ENCODE measurements around the gene LAPTM5.

Gene LAPTM5

GRCh38 chr1:30727824-30728223 is 29.8 kb downstream of the LAPTM5 start:
- no peak for DNase-seq

- no peak for DNase-seq
These were observed 30.5 kb downstream of the LAPTM5 start for GRCh38 chr1:30726773-30727684.

DNA sequence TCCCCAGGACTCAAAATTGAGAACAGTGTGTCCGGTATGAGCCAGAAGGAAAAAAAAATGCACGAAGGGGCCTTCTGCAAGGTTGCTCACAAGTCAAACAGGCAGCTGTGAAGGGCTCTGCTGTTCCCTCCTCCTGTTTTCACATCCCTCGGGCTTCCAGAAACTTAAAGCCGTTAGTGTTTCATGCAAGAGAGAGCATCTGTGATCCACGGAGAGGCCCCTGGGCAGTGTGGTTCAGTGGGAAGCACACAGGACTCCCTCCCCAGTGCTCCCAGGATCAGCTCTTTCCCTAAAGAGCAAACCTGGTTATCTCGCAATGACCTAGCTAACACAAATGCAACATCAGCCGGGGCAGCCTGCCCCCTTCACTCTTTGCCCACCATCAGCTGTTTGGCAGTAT is 31.3 kb downstream of the LAPTM5 start:
- DNase-seq, result no peak

DNA sequence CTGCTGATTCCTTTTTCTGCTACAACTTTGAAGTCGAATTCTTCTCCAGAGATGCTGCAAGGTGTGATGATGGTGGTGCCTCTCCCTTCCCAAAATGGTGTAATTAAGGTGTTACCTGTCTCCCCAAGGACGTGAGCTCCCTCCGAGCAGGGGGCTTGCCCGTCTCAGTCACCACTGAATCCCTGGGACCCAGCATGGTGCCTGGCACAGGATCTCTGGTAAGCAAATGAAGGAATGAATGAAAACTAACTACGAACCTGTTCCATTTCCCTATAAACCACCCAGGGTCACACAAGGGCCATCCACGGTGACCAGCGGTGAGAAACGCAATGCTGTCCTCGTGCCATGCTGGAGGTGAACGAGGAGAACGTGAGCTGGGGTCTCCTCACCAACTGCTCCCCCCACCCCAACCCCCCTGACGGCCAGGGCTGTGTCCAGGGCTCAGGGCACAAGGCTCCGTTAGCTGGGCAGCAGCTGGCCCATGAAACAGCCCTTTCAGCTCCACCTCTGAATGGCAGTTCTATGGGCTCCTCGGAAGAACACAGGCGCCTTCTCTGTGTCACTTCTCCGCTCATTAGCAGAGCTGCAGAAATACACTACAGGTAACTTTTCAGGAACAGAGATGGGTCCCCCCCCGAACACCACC is 32.0 kb downstream of the LAPTM5 start:
- DNase-seq, result no peak

GRCh38 chr1:30724655-30725421 is 32.7 kb downstream of the LAPTM5 start:
- DNase-seq, result no peak

DNA sequence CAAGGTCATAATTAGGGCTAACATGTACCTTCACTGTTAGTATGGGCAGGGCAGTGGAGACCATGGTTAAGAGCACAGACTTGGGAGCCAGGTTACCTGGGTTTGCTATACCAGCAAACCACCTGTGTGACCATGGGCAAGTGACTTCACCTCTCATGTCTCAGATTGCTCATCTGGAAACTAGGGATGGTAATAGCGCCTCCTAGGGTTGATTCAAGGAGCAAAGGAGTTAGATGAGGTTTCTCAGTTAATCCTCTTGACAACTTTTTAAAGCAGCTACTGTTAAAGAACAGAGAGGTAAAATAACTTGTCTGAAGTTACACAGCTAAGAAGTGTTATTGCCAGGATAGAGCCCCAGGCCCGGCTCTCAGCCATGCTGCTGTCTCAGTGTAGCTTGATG is 33.4 kb downstream of the LAPTM5 start:
- no peak for DNase-seq

- DNase-seq, result no peak
These were observed 34.2 kb downstream of the LAPTM5 start, which contains the start of gene MATN1 for GRCh38 chr1:30723331-30723755. Gene MATN1 (minus strand): TSS chr1:30723585. CDS start chr1:30723551, 34 bp downstream.

GRCh38 chr1:30721812-30722537 is 35.6 kb downstream of the LAPTM5 start:
- no peak for DNase-seq

DNA sequence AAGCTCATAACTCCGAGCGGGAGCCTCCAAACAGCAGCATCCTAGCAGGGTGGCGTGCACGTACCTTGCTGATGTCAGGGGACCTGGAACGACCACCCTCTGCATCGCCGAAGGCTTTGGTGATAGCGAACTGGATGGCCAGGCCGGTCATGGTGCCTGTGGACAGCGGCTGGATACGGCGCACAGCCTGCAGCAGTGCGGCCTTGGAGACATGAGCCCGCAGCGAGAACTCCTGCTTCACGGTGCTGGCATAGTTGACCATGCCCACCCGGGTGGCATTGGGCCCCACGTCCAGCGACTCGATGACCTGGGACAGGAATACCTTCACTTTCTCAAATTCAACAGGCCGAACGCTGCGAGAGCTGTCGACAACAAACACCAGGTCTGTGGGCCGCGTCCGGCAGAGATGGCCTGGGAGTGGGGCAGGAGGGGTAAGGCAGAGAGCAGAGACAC is 36.2 kb downstream of the LAPTM5 start:
- no peak for DNase-seq

DNA sequence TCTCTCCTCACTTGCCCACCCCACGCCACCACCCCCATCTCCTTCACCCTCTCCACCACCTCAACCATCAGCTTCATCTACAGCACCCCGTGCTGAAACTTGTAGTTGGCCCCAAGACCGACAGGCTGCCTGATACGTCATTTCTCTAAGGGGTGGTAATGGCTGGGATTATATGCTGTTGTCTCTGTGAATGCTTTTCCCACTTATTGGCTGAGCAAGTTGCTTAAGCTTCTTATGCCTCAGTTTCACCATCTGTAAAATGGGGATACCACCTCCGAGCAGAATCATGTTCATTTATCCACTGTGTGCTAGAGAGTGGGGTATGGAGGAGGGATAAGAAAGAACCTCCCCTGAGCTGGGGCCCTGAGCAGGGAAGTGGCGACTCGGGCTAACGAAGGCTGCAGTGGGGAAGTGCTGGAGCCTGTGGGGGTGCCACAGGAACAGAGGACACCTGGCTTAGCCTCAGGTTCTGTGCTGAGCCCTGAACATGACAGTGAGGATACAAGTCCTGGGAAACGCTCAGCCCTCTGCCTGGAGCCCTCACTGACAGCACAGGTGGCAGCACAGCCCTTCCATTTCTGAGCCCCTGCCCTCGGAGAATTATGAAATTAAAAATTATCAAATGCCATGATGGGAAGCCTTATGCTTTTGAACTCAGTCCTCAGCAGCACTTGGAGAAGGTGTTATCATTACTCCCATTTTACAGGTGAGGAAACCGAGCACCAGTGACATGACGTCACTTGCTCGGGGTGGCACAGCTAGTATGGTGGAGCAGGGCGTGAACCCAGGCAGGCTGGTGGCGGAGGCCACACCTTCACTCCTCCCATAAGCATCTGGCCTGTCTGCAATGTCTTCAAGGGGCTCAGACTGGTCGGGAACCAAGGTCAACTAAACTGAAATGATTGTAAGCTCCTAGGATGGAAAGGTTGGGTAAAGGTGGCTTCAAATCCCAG is 37.0 kb downstream of the LAPTM5 start:
- DNase-seq, result no peak

GRCh38 chr1:30719406-30720270 is 37.9 kb downstream of the LAPTM5 start:
- DNase-seq, result peak in 1 of 2 donors; percentile 75

DNA sequence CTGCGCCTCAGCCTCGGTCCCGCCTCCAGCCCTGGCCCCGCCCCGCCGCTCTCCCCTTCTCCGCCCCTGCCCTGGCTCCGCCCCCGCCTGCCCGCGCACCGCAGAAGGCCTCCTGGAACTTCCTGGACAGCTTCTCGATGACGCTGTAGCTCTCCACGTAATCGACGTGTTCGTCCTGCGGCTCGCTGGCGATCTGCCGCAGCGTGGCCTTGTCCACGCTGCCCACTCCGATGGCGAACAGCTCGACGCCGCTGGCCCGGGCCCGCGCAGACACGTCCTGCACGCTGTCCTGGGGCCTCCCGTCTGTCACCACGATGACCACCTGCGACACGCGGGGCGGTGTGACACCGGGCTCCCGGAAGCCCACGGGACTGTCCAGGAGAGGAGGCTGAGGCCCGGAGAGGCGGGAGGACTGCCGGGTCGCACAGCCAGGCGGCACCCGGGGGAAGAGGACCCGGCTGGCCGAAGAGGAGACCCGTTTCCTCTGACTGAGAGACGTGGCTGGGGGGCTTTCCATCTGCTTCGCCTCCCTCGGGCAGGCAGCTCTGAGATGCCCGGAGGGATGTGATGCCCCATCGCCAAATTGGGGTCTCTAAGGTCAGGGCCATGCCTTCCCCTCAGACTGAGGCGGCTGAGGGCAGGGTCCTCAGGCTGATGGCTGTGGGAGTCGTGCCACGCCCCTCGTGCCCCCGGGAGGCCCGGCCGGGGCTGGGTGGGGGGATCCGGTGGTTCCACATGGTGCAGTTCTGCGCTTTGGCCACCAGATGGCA is 38.8 kb downstream of the LAPTM5 start:
- peak in 1 of 2 donors; percentile 84 for DNase-seq

DNA sequence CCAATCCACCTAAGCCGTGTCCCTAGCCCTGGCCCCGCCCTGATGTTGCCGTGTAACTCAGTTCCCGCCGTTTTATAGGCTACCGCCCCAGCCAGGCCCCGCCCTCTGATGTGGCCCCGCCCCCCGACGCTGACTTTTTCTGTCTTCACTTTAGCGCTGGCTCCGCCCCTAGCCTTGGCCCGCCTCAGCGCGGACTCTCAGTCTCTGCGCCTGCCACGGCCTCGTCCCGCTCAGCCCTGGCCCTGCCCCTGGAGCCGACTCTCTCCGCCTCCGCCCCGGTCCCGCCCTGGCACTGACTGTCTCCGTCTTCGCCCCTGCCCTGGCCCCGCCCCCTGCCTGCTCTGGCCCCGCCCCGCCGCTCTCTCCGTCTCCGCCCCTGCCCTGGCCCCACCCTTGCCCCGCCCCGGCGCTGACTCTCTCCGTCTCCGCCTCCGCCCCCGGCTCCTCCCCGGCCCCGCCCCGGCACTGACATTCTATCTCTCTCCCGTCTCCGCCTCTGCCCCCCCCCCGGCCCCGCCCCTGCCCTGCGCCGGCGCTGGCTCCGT is 39.4 kb downstream of the LAPTM5 start:
- peak; percentile 98 to 99 for DNase-seq

DNA sequence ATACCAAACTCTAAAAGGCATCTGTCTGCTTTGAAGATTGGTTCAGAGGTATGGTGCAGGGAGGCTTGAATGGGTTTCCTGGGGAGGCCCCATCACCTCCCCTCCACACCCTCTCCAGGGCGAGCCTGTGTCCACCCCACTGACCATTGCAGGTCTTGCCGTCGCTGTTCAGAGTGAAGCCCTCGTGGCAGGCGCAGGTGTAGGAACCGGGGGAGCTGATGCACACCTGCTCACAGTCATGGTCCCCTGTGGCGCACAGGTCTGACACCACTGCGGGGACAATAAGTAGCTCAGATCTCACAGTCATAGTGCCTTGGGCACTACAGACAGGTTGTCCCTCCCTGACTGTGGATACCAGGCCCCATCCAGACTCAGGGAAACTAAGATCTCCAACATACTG is 40.9 kb downstream of the LAPTM5 start:
- DNase-seq, result no peak

DNA sequence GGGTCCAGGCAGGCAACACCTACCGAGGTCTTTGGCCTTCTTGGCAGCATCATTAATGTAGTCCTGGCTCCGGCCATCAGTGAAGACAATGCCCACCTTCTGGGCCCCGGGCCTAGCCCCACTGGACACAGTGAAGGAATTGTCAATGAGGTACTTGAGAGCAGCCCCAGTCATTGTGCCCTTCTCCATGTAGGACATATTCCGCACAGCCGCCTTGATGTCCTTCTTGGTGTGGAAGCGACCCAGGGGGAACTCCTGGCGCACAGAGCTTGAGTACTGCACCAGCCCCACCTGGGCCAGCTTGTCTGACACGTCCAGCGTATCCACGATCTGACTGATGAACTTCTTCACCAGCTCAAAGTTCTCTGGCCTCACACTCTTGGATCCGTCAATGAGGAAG is 41.7 kb downstream of the LAPTM5 start:
- DNase-seq, result no peak

DNA sequence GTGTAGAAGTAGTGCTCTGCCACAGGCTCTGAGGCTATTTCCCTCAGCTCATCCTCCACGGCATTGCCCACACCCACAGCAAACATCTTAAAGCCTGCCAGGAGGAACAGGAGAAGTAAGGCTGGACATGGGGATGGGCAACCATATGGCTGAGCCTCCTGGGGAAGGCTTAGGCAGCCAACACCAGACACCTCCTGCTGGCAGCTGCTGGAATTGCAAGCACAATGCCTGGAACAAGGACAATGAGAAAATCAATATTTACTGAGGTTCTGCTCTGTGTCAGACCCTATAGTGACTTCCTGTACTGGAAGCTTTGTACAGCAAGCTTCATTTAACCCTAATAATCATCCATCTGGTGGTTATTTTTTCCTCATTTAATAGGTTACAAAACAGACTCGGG is 42.4 kb downstream of the LAPTM5 start:
- DNase-seq, result no peak

DNA sequence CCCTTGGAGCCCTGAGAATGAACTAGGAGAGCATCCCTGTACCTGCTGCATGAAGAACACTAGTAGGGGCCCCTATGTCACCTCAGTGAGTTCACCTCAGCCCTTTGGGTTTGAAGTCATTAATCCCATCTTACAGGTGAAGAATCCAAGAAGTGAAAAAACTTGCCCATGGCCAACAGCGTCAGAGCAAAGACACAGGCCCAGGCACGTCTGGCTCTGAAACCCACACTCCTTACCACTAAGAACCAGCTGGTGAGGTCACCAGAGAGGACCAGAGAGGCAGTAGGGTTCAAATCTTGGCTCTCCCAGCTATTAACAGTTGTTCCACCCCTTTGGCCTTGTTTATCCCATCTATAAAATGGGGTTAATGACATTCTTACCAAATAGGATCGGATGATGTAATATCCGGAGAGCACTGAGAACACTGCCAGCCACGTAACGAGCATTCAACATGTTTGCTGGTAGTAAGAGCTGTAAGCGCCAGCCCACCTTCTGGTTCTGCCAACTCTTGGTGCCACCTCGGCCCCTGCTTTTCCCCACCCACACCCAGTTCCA is 43.0 kb downstream of the LAPTM5 start:
- DNase-seq, result no peak

GRCh38 chr1:30714025-30714424 is 43.5 kb downstream of the LAPTM5 start:
- no peak for DNase-seq

GRCh38 chr1:30713311-30713710 is 44.3 kb downstream of the LAPTM5 start:
- no peak for DNase-seq
